Astrocyte of the spinal cord (primary cell): Measurements from ENCODE around the gene MROH8.

Experiments used
- DNase-seq: peaks from one replicate; pipeline ENCODE4 v3.0.0; 2011; ENCODE audit warnings: low read depth, low spot score
- H3K4me3 ChIP-seq: 2 replicates; pipeline ENCODE4 v1.5.1; 2011; ENCODE audit warnings: low read depth, mild to moderate bottlenecking, low read length, moderate library complexity
- CTCF ChIP-seq: IDR thresholded peaks from 2 replicates; pipeline ENCODE4 v1.5.1; 2012; ENCODE audit warnings: low read depth, mild to moderate bottlenecking, low read length, inconsistent platforms
- in situ Hi-C: cut with HindIII; loops from 2 replicates; pipeline ENCODE4 v1.10.0; 2017; ENCODE audit warnings: low sequenced_read_pairs

MROH8 gene

GRCh38 chr20:37200926-37201826, 21.8 kb upstream of the MROH8 start:
- DNase-seq = no peak
- TF ChIP-seq CTCF = no peak
- no peak overlapping the region for H3K4me3 ChIP-seq
- in situ Hi-C loops = no loop called here

GRCh38 chr20:37200376-37200775, 21.0 kb upstream of the MROH8 start:
- TF ChIP-seq CTCF = no peak
- in situ Hi-C loops = no loop called here
- no peak overlapping the region for H3K4me3 ChIP-seq
- DNase-seq = no peak

GRCh38 chr20:37198932-37199660, 19.7 kb upstream of the MROH8 start:
- TF ChIP-seq CTCF = no peak
- in situ Hi-C loops = no loop called here
- no peak for DNase-seq
- no peak overlapping the region for H3K4me3 ChIP-seq

- DNase-seq = no peak
- no peak overlapping the region for H3K4me3 ChIP-seq
- in situ Hi-C loops = no loop called here
- TF ChIP-seq CTCF = no peak
Observed at GRCh38 chr20:37194621-37195417, 15.5 kb upstream of the MROH8 start.

GRCh38 chr20:37193821-37194220, 14.5 kb upstream of the MROH8 start:
- TF ChIP-seq CTCF = no peak
- H3K4me3 ChIP-seq = no peak overlapping the region
- in situ Hi-C loops = no loop called here
- DNase-seq = no peak

GRCh38 chr20:37193226-37193625, 13.9 kb upstream of the MROH8 start:
- DNase-seq = no peak
- in situ Hi-C loops = no loop called here
- no peak overlapping the region for H3K4me3 ChIP-seq
- TF ChIP-seq CTCF = no peak
